ENCODE results near the gene IL17D.

DNA sequence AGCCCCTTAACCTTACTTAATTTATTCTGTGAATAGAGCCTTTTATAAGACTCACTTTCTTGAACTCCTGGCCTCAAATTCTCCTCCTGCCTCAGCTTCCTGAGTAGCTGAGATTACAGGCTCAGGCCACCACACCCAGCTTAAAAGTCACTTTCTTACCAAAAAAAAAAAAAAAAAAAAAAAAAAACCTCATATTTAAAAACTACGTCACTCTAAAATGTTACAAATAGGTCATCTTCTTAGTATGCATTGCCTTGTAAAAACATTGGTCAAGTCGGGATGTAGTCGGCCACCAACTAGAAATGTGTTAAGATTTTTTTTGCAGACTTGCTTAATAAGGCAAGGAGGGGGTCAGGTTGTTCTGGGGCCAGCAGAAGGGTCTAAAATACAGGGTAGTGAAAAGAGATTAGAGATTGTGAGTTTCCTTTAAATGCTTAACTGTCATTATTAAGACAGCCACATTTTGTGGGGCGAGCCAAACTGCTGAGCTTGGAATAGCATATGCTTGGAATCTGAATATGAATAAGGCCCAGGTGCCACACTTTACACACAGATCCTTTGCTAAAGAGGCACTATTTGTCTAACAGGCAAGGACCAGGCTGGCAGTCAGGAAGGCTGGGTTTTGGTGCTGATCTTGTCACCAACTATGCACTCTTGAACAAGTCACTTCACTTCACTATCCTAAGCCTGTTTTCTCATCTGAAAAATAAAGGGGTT lies 16.5 kb upstream of the IL17D start:
- TF ChIP-seq RARB (CRISPR knock-in tag; IDR thresholded peaks at IDR 0.05) (no peak), ISL1 (CRISPR knock-in tag; IDR thresholded peaks at IDR 0.05) (no peak), ZNF565 (CRISPR knock-in tag; conservative IDR thresholded peaks at IDR 0.05; ENCODE audit: low read depth) (no peak), ZNF70 (CRISPR knock-in tag; IDR thresholded peaks at IDR 0.05) (no peak), PATZ1 (CRISPR knock-in tag; IDR thresholded peaks at IDR 0.05; ENCODE audit: borderline replicate concordance) (no peak), ZNF8 (CRISPR knock-in tag; IDR thresholded peaks at IDR 0.05) (no peak), ZFP30 (CRISPR knock-in tag; IDR thresholded peaks at IDR 0.05) (no peak), ARNTL (CRISPR knock-in tag; IDR thresholded peaks at IDR 0.05; ENCODE audit: borderline replicate concordance, low read depth) (no peak), TSHZ2 (CRISPR knock-in tag; IDR thresholded peaks at IDR 0.05) (no peak), ZFP3 (CRISPR knock-in tag; IDR thresholded peaks at IDR 0.05) (no peak), TCF4 (CRISPR knock-in tag; IDR thresholded peaks at IDR 0.05; ENCODE audit: borderline replicate concordance) (no peak)
- TF ChIP-seq, protein P1, sequence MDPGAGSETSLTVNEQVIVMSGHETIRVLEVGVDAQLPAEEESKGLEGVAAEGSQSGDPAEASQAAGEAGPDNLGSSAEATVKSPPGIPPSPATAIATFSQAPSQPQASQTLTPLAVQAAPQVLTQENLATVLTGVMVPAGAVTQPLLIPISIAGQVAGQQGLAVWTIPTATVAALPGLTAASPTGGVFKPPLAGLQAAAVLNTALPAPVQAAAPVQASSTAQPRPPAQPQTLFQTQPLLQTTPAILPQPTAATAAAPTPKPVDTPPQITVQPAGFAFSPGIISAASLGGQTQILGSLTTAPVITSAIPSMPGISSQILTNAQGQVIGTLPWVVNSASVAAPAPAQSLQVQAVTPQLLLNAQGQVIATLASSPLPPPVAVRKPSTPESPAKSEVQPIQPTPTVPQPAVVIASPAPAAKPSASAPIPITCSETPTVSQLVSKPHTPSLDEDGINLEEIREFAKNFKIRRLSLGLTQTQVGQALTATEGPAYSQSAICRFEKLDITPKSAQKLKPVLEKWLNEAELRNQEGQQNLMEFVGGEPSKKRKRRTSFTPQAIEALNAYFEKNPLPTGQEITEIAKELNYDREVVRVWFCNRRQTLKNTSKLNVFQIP (CRISPR knock-in tag; IDR thresholded peaks at IDR 0.05; ENCODE audit: borderline replicate concordance, low read depth): no peak
- TF ChIP-seq, protein P2, sequence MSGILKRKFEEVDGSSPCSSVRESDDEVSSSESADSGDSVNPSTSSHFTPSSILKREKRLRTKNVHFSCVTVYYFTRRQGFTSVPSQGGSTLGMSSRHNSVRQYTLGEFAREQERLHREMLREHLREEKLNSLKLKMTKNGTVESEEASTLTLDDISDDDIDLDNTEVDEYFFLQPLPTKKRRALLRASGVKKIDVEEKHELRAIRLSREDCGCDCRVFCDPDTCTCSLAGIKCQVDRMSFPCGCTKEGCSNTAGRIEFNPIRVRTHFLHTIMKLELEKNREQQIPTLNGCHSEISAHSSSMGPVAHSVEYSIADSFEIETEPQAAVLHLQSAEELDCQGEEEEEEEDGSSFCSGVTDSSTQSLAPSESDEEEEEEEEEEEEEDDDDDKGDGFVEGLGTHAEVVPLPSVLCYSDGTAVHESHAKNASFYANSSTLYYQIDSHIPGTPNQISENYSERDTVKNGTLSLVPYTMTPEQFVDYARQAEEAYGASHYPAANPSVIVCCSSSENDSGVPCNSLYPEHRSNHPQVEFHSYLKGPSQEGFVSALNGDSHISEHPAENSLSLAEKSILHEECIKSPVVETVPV (CRISPR knock-in tag; IDR thresholded peaks at IDR 0.05): no peak
- TF ChIP-seq, protein P3, sequence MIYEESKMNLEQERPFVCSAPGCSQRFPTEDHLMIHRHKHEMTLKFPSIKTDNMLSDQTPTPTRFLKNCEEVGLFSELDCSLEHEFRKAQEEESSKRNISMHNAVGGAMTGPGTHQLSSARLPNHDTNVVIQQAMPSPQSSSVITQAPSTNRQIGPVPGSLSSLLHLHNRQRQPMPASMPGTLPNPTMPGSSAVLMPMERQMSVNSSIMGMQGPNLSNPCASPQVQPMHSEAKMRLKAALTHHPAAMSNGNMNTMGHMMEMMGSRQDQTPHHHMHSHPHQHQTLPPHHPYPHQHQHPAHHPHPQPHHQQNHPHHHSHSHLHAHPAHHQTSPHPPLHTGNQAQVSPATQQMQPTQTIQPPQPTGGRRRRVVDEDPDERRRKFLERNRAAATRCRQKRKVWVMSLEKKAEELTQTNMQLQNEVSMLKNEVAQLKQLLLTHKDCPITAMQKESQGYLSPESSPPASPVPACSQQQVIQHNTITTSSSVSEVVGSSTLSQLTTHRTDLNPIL (CRISPR knock-in tag; IDR thresholded peaks at IDR 0.05; ENCODE audit: low read depth): no peak
